PC-3 (cell line): ENCODE data around the gene NOD1.

Experiments
- CTCF ChIP-seq: fragments of 300-600 bp; sonication (generic); conservative IDR thresholded peaks from 2 replicates; pipeline ENCODE4 v1.5.1; 2017; ENCODE audit warnings: antibody characterized with exemption, low read depth, mild to moderate bottlenecking, low read length
- EZH2 ChIP-seq: fragments of 300-600 bp; sonication (generic); IDR thresholded peaks from one replicate; pipeline ENCODE4 v1.6.1; 2017; ENCODE audit warnings: antibody characterized with exemption, mild to moderate bottlenecking, low read length; ENCODE audit not compliant: unreplicated experiment

DNA sequence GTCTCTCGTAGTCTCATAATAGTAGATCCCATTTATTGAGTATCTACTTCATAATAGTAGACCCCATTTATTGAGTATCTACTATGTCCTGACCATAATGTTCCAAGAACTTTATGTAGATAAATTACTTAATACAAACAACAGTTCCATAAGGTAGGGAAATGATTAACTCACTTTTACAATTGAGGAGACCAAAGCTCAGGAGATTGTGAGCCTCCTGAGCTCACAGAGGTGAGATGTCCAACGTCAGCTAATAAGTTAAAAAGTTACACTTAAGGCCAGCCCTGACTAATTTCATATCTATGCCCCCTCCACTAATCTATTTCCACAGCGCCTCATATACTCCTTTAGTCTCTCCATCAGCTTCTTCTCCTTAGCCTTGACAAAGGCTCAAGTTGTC is 43.6 kb upstream of the NOD1 start:
- TF ChIP-seq CTCF (no peak), EZH2 (no peak)
